ENCODE measurements around the gene TEP1.

TEP1 gene

DNA sequence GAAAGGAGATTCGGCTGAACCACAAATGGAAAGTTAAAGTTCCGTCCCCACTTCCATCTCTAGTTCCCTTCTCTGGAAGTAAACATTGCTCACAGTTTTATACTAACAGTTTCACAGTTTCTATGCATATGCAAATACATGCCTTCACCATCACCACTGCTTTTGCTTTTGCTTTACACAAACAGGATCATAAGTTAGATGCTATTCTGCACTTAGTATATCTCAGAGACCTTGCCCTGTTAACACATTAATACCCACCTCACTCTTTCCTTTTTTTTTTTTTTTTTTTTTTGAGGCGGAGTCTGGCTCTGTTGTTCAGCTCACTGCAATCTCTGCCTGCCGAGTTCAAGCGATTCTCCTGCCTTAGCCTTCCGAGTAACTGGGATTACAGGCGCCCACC lies 890 bp downstream of the TEP1 start:
- TF ChIP-seq CTCF (IDR thresholded peaks at IDR 0.05; ENCODE audit: control insufficient read depth, insufficient read depth, low read depth, low read length, missing control alignments) = no peak
- no peak for DNase-seq (ENCODE audit: low read depth)
- peak overlapping the region; percentile 100 for H3K4me3 ChIP-seq (ENCODE audit: control insufficient read depth, low read depth, low read length)

GRCh38 chr14:20409226-20409625 lies 4.1 kb downstream of the TEP1 start:
- DNase-seq (ENCODE audit: low read depth) = no peak
- H3K4me3 ChIP-seq (ENCODE audit: control insufficient read depth, low read depth, low read length) = no peak overlapping the region
- no peak for TF ChIP-seq CTCF (IDR thresholded peaks at IDR 0.05; ENCODE audit: control insufficient read depth, insufficient read depth, low read depth, low read length, missing control alignments)

DNA sequence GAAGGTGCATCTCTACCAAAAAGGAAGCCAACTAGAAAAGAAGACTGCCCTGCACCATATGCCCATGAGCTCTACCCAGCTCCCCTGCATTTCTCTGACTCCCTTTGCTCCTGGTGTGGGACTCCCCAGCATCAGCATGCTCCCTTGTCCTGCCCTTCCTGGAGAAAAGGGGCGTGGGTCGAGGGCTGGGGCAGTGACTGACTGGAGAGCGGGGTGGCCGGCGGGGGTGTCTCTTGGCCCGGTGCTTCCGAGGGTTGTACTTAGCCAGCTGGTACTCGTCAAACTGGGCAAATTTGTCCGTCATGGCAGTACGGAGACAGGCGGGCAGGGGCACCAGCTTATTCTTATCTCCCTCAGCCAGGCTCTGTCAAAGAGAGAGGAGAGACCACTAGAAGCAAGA lies 9.8 kb downstream of the TEP1 start:
- TF ChIP-seq CTCF (IDR thresholded peaks at IDR 0.05; ENCODE audit: control insufficient read depth, insufficient read depth, low read depth, low read length, missing control alignments) = no peak
- no peak overlapping the region for H3K4me3 ChIP-seq (ENCODE audit: control insufficient read depth, low read depth, low read length)
- DNase-seq (ENCODE audit: low read depth) = no peak

- DNase-seq (ENCODE audit: low read depth) = no peak
- no peak for TF ChIP-seq CTCF (IDR thresholded peaks at IDR 0.05; ENCODE audit: control insufficient read depth, insufficient read depth, low read depth, low read length, missing control alignments)
- H3K4me3 ChIP-seq (ENCODE audit: control insufficient read depth, low read depth, low read length) = no peak overlapping the region
Measured at GRCh38 chr14:20400965-20401593, 12.2 kb downstream of the TEP1 start.

GRCh38 chr14:20400589-20400964 lies 12.7 kb downstream of the TEP1 start:
- no peak for TF ChIP-seq CTCF (IDR thresholded peaks at IDR 0.05; ENCODE audit: control insufficient read depth, insufficient read depth, low read depth, low read length, missing control alignments)
- no peak for DNase-seq (ENCODE audit: low read depth)

DNA sequence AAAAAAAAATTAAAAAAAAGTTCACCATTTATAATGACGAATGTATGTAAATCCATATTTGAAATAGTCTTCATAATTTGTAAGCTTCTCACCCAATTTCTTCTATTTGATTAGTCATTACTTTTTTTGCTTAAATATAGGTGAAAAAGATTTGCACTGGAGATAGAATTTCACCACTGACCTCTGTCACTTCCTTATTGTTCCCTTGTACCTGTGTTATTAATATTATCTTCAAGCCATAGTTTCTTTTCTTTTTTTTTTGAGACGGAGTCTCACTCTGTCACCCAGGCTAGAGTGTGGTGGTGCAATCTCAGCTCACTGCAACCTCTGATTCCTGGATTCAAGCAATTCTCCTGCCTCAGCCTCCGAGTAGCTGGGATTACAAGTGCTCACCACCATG lies 15.8 kb downstream of the TEP1 start:
- no peak for DNase-seq (ENCODE audit: low read depth)
- H3K4me3 ChIP-seq (ENCODE audit: control insufficient read depth, low read depth, low read length) = no peak overlapping the region
- no peak for TF ChIP-seq CTCF (IDR thresholded peaks at IDR 0.05; ENCODE audit: control insufficient read depth, insufficient read depth, low read depth, low read length, missing control alignments)

More at GRCh38 chr14:20400589-20400964, 12.7 kb downstream of the TEP1 start:
- H3K4me3 ChIP-seq (ENCODE audit: control insufficient read depth, low read depth, low read length) = no peak overlapping the region

- DNase-seq (ENCODE audit: low read depth) = no peak
- no peak for TF ChIP-seq CTCF (IDR thresholded peaks at IDR 0.05; ENCODE audit: control insufficient read depth, insufficient read depth, low read depth, low read length, missing control alignments)
- H3K4me3 ChIP-seq (ENCODE audit: control insufficient read depth, low read depth, low read length) = no peak overlapping the region
Measured at GRCh38 chr14:20391505-20391904, 21.8 kb downstream of the TEP1 start.

All from AG09309 (cell line).